HG03342 (cell line): ENCODE data around the gene MMP21.

Experiments
- ATAC-seq: cut with Tn5 transposase; IDR thresholded peaks from one replicate; pipeline ENCODE4 v1.9.1; 2021; ENCODE audit warnings: mild to moderate bottlenecking, moderate library complexity; ENCODE audit not compliant: unreplicated experiment

Gene MMP21

GRCh38 chr10:125795128-125795527 lies 19.5 kb upstream of the MMP21 start:
- no peak for ATAC-seq

GRCh38 chr10:125792342-125793300 lies 17.0 kb upstream of the MMP21 start:
- ATAC-seq, result no peak

GRCh38 chr10:125788156-125789034 lies 12.8 kb upstream of the MMP21 start:
- ATAC-seq, result no peak

GRCh38 chr10:125785791-125786190 lies 10.2 kb upstream of the MMP21 start:
- ATAC-seq, result no peak

- peak; percentile 68 for ATAC-seq
Measured at GRCh38 chr10:125783957-125784356, 8.3 kb upstream of the MMP21 start.

- ATAC-seq, result no peak
Measured at GRCh38 chr10:125783408-125783807, 7.8 kb upstream of the MMP21 start.

GRCh38 chr10:125782616-125783015 lies 7.0 kb upstream of the MMP21 start:
- no peak for ATAC-seq

GRCh38 chr10:125782054-125782453 lies 6.4 kb upstream of the MMP21 start:
- ATAC-seq, result no peak

GRCh38 chr10:125781374-125781773 lies 5.8 kb upstream of the MMP21 start:
- ATAC-seq, result no peak

- no peak for ATAC-seq
Measured at GRCh38 chr10:125779403-125780327, 4.0 kb upstream of the MMP21 start.

GRCh38 chr10:125778556-125778955 lies 2.9 kb upstream of the MMP21 start:
- ATAC-seq, result no peak

- ATAC-seq, result no peak
Measured at GRCh38 chr10:125777806-125778205, 2.2 kb upstream of the MMP21 start.

GRCh38 chr10:125774581-125775191 lies 935 bp downstream of the MMP21 start:
- ATAC-seq, result no peak

GRCh38 chr10:125773687-125774543 lies 1.7 kb downstream of the MMP21 start:
- no peak for ATAC-seq

- no peak for ATAC-seq
Measured at GRCh38 chr10:125772864-125773180, 2.8 kb downstream of the MMP21 start.

GRCh38 chr10:125772112-125772863 lies 3.3 kb downstream of the MMP21 start:
- ATAC-seq, result no peak

- no peak for ATAC-seq
Measured at GRCh38 chr10:125770844-125771243, 4.8 kb downstream of the MMP21 start.

GRCh38 chr10:125769175-125769574 lies 6.4 kb downstream of the MMP21 start:
- ATAC-seq, result no peak
